Measurements from ENCODE around the gene AP3B1.

DNA sequence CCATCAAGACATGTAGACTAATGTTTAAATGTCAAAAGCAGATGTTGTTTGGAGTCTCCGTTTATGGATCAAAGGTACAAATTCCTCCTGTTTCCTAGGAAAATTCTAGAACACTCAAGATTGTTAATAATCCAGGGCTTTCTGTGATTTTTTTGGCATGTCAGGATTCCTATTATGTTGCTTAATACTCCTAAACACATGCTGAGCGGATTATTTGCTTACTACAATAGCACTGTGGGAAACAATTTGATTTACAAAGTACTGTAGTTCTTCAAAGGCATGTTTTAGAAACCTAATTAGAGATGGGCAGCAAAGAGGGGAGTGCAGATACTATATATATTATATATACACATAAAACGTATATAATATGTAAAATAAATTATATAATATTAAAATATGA is 46.9 kb upstream of the AP3B1 start:
- TF ChIP-seq, protein P1, sequence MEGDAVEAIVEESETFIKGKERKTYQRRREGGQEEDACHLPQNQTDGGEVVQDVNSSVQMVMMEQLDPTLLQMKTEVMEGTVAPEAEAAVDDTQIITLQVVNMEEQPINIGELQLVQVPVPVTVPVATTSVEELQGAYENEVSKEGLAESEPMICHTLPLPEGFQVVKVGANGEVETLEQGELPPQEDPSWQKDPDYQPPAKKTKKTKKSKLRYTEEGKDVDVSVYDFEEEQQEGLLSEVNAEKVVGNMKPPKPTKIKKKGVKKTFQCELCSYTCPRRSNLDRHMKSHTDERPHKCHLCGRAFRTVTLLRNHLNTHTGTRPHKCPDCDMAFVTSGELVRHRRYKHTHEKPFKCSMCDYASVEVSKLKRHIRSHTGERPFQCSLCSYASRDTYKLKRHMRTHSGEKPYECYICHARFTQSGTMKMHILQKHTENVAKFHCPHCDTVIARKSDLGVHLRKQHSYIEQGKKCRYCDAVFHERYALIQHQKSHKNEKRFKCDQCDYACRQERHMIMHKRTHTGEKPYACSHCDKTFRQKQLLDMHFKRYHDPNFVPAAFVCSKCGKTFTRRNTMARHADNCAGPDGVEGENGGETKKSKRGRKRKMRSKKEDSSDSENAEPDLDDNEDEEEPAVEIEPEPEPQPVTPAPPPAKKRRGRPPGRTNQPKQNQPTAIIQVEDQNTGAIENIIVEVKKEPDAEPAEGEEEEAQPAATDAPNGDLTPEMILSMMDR (IDR thresholded peaks at IDR 0.05) = no peak
- TF ChIP-seq POLR2A (IDR thresholded peaks at IDR 0.05) = no peak
